Measurements from ENCODE around the gene ZBTB16. TPM values are rescaled to one million over a fixed set of nuclear protein-coding genes. Genes with fewer than 3 reads are reported as not detected.

The ZBTB16 gene
- total and polyA plus RNA-seq, 2 of the 4 experiments (the other 2 are of a cell fraction): not detected

- no TSS peak for BruUV-seq (replicated peaks)
Measured at GRCh38 chr11:114221037-114221436, 161.5 kb downstream of the ZBTB16 start.

More at GRCh38 chr11:114221037-114221436, 161.5 kb downstream of the ZBTB16 start:
- POLR2A ChIA-PET (ENCODE audit: unreplicated experiment): no interaction called here
- H3K14ac ChIP-seq (replicated peaks; ENCODE audit: low read depth, low read length): no peak overlapping the region
- no peak overlapping the region for H3K4me2 ChIP-seq (ENCODE audit: low read depth, low read length)
- no peak overlapping the region for H3K23ac ChIP-seq (ENCODE audit: low read depth, low read length)
- H2BK20ac ChIP-seq (ENCODE audit: low read depth, low read length): no peak overlapping the region
- no peaks in the 10 kb centered on the region for H3K4me1 ChIP-seq (ENCODE audit: control insufficient read depth, insufficient read depth, low read length)
- no peak overlapping the region for H2BK5ac ChIP-seq (ENCODE audit: low read depth, low read length, poor library complexity, severe bottlenecking)
- H3K4me3 ChIP-seq (ENCODE audit: insufficient read depth, low read depth, low read length): no peak overlapping the region
- no peak overlapping the region for H3K56ac ChIP-seq (ENCODE audit: extremely low read depth, insufficient read depth, low read length)
- in situ Hi-C loops (cut with MboI; ENCODE audit: low sequenced_read_pairs): no loop called here
- peaks cover 10% of the 10 kb centered on the region for H3K27me3 ChIP-seq (ENCODE audit: control insufficient read depth, insufficient read depth, low read length)
- no CpG with 5 or more reads among the region's 2 CpGs for WGBS, 2 experiments (ENCODE audit: extremely low coverage in 2 of 2, insufficient read length in 1 of 2)
- TF ChIP-seq POLR2A (IDR thresholded peaks at IDR 0.05; ENCODE audit: low read depth, low read length) (no peak), CHD1 (IDR thresholded peaks at IDR 0.05; ENCODE audit: low read depth, low read length) (no peak), CEBPB (IDR thresholded peaks at IDR 0.05; ENCODE audit: low read depth, low read length) (no peak), CTCF (conservative IDR thresholded peaks at IDR 0.05; ENCODE audit: low read depth, low read length) (no peak), SMC3 (IDR thresholded peaks at IDR 0.05; ENCODE audit: low read depth, low read length) (no peak), NFE2L2 (IDR thresholded peaks at IDR 0.05; ENCODE audit: low read depth, low read length) (no peak), RFX5 (IDR thresholded peaks at IDR 0.05; ENCODE audit: low read depth, low read length) (no peak)
- no peak overlapping the region for H2BK15ac ChIP-seq (ENCODE audit: low read depth, low read length)
- H4K91ac ChIP-seq (ENCODE audit: insufficient read depth, low read depth, low read length): no peak overlapping the region
- H3K18ac ChIP-seq (ENCODE audit: low read depth, low read length): no peak overlapping the region
- H3K9ac ChIP-seq (ENCODE audit: low read depth, low read length): no peak overlapping the region
- CTCF ChIA-PET: no interaction called here
- H2AFZ ChIP-seq (replicated peaks; ENCODE audit: low read length, poor library complexity): no peak overlapping the region
- H4K5ac ChIP-seq (ENCODE audit: low read depth, low read length): no peak overlapping the region
- no peak overlapping the region for H3K4ac ChIP-seq (ENCODE audit: low read depth, low read length)
- no peaks in the 10 kb centered on the region for H3K9me3 ChIP-seq (ENCODE audit: control insufficient read depth, insufficient read depth, low read length)
- H3K9me1 ChIP-seq (ENCODE audit: insufficient read depth, low read length): no peaks in the 10 kb centered on the region
- no peaks in the 10 kb centered on the region for H3K36me3 ChIP-seq (ENCODE audit: control insufficient read depth, insufficient read depth, low read length)
- no peak overlapping the region for H4K8ac ChIP-seq (ENCODE audit: low read depth in 2 of 2, low read length in 2 of 2)
- dilution Hi-C loops (cut with HindIII; ENCODE audit: low sequenced_read_pairs, unreplicated experiment): no loop called here
- no peak overlapping the region for H2AK5ac ChIP-seq (ENCODE audit: low read depth, low read length)
- H3K79me1 ChIP-seq (ENCODE audit: low read depth in 1 of 2, low read length in 2 of 2): no peaks in the 10 kb centered on the region
- ATAC-seq (ENCODE audit: low read depth): no peak
- intact Hi-C loops (cut with micrococcal nuclease): no loop called here
- H4K20me1 ChIP-seq (ENCODE audit: insufficient read depth, low read length): no peaks in the 10 kb centered on the region
- no peak for DNase-seq
- H2BK120ac ChIP-seq (ENCODE audit: low read depth, low read length): no peak overlapping the region
- no peak overlapping the region for H2AK9ac ChIP-seq (replicated peaks; ENCODE audit: low read depth, low read length, poor library complexity)
- no peak overlapping the region for H3K27ac ChIP-seq (ENCODE audit: insufficient read depth, low read length)

All from IMR-90 (cell line).